ENCODE measurements around the gene IQSEC1. TPM values are rescaled to one million over a fixed set of nuclear protein-coding genes. Genes with fewer than 3 reads are reported as not detected.

The IQSEC1 gene
- polyA plus RNA-seq, 3 donors: 29.8 to 35.8 (median 35.5) TPM

DNA sequence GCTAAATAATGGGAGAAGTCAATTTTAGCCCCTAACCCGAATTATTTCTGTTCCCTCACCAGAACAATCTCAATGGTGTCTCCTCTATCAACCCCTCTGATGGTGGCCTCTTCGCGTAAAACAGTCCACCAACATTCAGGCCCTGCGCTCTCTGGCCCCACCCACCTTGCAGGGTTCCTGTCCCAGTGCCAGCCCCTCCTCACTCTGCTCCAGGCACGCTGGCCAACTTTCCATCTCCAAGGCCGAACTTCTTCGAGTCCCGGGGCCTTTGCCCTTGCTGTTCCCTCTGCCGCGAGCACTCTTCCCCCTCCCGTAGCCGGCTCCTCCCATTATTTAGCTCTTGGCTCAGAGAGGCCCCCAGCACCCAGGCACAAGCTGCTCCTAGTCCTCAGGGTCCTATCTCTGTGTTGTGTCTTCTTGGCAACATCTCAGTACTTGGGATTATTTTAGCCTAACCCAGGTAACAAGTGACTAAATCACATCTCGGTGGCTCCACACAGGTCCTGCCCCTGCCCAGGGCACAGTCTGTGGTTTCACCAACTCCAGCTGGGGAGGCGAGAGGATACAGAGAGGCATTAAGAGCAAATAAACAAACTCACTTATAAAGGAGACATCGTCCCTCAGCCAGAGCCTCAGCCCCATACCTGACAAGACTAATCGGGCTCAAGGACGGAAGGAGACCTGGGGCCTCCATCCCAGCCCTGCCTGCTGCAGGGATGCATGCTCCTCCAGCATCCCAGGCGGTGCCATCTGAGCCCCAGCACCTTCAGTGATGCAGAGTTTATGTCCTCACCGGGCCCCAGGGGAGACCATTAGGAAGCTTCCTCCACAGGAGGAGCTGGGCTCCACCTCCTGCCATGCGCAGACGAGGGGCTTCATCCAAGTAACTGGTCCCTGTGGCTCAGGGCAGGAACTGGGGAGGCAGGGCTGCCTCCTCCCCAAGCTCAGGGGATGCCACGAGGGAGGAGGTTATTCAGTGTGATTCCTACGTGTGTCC, 19.7 kb upstream of the IQSEC1 start:
- no peak for DNase-seq (ENCODE audit: extremely low read depth in 1 of 11, low read depth in 9 of 11, low spot score in 4 of 11)

DNA sequence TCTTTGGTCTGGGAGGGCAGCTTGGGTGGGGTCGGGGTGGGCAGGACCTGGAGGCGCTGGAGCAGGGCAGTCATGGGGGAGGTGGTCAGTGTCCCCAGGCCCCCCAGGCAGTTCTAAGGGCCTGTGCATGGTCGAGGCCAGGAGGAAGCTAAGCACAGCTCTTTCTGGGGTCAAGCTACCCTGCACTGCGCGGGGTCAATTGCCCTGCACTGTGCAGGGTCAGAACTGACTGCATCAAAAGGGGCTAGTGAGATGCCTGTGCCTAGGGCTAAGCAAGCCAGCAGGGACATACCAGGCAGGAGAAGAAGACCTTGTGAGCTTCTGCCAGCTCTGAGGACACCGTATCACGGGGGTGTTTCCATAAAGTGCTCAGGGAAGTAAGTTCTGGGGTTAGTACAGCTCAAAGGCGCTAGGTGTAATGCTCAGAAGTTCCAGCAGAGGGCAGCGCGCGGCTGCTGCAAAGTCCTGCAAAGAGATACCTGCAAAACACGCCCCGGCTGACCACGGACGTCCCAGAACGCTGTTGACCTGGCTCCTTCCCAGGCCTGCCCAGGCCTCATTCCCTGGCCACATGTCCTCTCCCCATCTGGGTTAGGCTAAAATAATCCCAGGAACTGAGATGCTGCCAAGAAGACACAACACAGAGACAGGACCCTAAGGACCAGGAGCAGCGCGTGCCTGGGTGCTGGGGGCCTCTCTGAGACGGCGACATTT, 18.8 kb upstream of the IQSEC1 start:
- peak in 7 of 11 donors; percentile 47 to 78 (median 61) for DNase-seq (ENCODE audit: extremely low read depth in 1 of 11, low read depth in 9 of 11, low spot score in 4 of 11)

DNA sequence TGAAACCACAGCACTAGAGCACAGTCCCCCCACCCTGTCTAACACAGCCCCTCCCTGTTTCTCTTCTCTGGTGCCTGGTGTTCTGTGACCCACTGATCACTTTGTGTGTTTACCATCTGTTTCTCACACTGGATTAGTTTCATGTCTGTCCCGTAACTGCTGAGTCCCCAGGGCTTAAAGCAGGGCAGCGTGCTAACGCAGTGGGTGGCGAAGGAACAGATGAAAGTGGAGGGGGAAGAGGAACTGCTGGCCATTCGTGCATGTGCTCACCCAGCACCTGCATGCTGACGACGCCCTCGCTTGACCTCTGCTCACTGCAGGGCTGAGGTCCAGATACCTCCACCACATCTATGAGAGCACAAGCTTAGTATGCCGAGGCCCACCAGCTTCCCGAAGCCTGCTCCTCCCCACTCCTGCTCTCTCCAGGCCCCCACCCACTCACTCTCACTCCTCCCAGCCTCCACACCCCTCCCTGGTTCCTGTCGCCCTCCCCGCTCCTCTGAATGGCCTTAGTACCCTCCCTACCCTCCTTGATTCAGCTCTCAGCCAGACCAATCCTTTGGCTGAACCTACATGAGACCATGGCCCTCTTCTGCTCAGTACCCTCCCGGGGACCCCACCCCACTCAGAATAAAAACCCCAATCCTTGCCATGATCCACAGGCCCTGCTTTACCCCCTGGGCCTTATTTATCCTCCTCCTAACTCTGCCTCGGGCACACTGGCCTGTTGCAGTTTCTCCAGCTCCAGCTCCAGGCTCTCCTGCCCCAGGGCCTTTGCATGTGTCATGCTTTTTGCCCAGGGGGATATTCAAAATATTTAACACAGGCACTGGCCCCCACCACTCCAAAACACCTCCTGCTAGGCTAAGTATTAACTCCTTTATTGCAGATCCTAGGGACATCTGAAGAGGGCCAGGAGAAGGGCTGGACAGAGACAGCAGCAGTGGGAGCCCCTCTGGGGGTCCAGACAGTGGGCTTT, 15.1 kb upstream of the IQSEC1 start:
- DNase-seq (ENCODE audit: extremely low read depth in 1 of 11, low read depth in 9 of 11, low spot score in 4 of 11): no peak

DNA sequence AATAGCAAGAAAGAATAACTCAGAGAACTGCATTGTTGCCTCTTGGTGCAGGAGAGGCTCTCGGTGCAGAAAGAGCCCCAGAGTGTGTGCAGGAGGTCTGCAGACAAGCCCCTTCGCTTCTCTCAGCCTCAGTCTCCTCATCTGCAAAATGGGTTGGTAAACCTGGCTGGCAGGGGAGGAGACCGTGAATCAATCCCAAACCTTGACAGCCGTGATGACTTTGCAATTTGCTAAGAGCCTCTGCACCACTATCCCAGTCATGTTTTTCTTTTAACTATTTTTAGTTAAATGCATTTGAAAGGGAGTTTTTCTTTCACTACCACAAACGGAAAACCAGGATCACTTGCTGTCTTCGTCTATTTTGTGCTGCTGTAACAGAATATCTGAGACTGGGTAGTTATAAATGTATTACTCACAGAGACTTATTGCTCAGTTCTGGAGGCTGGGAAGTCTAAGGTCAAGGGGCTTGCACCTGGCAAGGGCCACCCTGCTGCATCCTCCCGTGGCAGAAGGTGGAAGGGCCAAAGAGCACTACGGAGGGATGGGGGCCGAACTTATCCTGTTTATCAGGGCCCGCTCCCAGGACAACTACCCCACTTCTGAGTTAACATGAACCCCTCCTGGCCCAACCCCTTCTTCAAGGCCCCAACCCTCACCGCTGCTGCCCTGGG, 14.2 kb upstream of the IQSEC1 start:
- no peak for DNase-seq (ENCODE audit: extremely low read depth in 1 of 11, low read depth in 9 of 11, low spot score in 4 of 11)

DNA sequence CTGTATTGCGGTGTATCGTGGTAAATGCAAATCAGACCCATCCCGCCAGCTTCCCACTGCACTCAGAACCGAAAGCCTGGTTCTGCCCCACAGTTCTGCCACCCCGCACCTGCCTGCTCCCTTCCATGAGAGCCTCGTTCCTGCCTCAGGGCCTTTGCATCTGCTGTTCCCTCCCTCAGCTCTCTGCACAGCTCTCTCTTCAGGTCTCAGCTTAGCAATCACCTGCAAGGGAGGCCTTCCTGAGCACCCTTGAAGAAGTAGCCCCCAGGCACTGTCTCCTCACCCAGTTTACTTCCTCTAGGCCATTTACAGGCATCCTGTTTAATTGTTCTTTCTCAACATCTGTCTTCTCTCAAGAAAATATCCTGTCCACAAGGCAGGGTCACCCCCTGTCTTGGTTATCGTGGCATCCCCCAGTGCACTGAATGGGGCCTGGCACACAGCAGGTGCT, 13.3 kb upstream of the IQSEC1 start:
- no peak for DNase-seq (ENCODE audit: extremely low read depth in 1 of 11, low read depth in 9 of 11, low spot score in 4 of 11)

DNA sequence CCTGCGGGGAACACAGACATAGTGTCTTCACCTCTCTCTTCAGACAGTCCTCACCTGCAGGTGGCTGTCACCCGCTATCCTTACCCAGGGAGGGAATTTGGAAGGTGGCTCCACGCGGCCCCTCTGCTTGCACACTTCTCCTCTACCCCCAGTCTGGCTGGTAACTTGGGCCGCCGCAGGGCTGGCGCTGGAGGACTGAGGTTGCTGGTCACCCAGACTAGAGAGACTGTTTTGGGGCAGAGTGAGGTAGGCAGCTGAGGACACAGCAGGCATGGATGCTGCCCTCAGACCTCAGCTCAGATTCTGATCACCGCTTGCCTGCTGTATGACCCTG, 12.6 kb upstream of the IQSEC1 start:
- DNase-seq (ENCODE audit: extremely low read depth in 1 of 11, low read depth in 9 of 11, low spot score in 4 of 11): no peak

DNA sequence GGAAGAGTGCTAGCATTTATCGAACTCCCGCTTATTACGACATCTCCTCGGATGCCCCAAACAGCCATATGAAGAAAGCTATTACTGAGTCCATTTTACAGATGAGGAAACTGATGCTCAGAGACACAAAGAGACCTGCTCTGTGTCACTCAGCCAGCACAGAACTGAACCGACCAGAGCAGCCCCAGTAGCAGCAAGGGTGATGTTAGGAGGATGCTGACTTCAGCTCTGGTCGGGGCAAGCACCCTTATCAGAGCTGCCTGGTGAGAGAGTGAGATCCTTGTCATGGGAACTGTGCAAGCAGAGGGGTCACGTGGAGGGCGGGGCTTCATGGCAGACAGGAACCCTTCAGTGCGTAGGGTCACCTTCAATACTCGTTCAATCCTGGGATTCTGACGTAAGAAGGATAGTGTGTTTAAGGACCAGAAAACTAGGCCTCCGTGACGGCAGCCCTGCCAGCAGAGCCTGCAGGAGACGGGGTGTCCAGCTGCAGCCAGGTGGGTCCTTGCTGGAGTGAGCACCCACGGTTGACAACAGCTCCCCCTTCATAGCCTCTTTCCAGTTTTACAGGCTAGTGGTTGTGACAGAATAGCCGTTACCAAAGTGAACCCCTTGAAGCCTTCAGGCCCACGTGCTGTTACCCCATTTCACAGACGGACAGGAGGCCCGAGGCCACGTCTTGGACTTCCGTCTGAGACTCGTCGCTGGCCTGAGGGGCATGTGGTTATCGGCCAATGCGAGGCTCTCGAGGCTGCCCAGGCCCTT, 12.0 kb upstream of the IQSEC1 start:
- DNase-seq (ENCODE audit: extremely low read depth in 1 of 11, low read depth in 9 of 11, low spot score in 4 of 11): no peak

DNA sequence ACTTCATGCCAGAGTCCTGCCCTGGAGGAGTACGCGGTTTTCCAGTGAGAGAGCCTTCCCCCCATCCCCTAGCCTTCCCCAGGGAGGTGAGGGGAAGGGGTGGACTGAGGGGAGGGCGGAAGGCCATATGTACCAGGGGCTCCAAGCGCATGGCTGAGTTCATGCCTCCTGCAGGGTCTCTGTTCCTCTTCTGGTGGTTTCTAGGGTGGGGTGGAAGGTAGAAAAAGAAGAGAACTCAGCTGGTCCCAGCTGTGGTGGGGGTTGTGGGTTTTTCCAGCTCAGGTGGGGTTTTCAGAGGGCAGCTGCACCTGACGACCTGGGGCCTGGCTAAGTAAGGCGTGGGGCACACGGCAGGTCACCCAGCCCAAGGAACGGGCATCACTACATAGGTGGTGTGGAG, 10.7 kb upstream of the IQSEC1 start:
- no peak for DNase-seq (ENCODE audit: extremely low read depth in 1 of 11, low read depth in 9 of 11, low spot score in 4 of 11)

DNA sequence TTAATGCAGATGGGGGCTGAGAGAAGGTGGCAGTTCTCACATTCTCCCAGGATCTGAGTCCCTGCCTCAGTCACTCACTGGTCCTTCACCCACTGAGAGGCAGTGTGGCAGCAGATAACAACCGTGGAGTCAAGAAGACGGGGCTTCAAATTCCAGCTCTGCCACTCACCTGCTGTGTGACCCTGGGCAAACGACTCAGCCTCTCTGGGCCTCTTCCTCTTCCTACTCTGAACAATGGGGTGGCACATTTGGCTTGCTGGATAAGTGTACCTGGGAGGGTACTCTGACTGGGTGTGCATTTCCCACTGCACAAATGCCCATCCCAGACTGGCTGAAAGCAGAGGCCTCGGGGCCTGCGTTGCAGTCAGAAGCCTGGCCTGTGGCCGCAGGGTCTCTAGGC, 10.0 kb upstream of the IQSEC1 start:
- no peak for DNase-seq (ENCODE audit: extremely low read depth in 1 of 11, low read depth in 9 of 11, low spot score in 4 of 11)

DNA sequence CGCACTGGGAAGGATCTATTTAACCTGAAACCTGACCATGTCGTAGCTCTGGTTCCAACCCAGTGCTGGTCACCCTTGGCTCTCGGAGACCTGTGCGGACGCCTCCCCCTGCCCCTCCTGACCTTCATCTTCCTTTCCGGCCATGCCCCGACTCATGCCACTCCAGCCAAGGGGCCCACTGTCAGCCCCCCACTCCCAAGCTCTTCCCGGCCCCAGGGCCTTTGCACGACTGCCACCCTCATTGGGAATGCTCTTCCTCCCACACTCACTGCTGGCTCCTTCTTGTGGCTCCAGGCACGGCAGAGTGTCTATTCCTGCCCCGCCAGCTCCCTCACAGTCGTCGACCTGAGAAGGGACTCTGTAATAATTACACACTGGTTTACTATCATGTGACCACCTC, 9.4 kb upstream of the IQSEC1 start:
- no peak for DNase-seq (ENCODE audit: extremely low read depth in 1 of 11, low read depth in 9 of 11, low spot score in 4 of 11)

DNA sequence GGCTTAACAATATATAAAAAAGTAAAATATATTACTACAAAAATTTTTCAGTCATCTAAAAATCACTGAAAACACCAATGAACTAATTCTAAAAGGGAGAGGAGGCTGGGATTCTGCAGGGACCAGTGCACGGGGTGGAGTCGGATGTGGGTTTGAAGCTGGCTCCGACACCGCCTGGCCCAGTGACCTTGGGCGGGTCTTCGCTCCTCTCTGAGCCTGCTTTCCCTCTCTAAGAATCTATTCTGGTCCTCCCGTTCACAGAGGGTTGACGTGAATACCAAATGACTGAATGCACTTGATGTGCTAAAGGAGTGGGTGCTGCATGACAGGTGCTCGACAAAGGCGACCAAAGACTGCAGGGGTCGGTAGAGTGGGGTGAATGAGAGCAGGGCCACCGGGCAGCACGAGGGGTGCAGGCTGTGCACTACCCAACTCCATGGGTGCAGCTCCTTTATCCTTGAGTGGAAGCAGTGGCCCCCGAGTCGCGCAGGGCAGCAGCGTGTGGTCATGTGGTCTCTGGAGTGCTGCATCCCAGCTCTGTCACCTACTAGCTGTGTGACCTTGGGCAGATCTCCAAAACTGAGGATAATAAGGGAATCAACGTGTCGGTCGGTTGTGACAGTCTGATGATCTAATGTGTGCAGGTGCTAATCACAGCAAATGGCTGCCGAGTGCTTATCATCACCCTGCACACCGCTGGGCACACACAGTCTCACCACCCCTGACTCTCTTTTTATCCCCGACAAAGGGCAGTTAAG, 8.6 kb upstream of the IQSEC1 start:
- DNase-seq (ENCODE audit: extremely low read depth in 1 of 11, low read depth in 9 of 11, low spot score in 4 of 11): no peak

DNA sequence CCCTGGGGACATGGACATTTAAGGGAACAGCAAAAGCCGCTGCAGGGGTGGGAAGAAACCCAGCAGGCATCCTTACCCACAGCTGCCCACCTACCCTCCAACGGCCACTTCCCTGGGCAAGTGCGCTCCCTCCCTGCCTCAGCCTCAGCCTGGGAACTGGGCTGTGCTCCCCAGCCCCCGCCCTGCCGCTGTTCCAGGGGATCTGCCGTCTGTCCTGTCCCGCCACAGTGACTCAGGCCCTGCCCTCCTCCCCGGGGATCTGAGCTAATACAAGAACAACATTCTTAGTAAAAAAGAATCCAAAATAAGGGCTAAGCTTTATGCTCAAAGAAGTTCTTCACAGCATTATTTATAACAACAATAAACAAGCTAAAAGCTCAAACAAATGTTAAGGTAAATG, 7.4 kb upstream of the IQSEC1 start:
- DNase-seq (ENCODE audit: extremely low read depth in 1 of 11, low read depth in 9 of 11, low spot score in 4 of 11): no peak

DNA sequence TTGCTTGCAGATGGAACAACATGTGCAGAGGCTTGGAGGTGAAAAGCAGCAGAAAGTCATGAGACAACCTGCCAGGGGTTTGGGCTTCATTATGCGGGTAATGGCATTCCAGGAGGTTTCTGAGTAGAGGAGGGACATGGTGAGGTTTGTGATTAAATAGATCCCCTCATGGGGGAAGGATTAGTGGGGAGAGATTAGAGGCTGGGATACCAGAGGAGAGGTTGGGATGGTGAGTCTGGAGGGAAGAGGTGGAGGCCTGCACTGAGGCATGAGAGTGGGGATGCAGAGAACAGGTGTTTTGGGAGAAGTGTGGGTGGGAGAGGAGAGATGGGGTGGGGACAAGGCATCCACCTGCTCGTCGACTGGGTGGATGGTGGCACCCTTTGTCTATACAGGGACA, 6.8 kb upstream of the IQSEC1 start:
- no peak for DNase-seq (ENCODE audit: extremely low read depth in 1 of 11, low read depth in 9 of 11, low spot score in 4 of 11)

DNA sequence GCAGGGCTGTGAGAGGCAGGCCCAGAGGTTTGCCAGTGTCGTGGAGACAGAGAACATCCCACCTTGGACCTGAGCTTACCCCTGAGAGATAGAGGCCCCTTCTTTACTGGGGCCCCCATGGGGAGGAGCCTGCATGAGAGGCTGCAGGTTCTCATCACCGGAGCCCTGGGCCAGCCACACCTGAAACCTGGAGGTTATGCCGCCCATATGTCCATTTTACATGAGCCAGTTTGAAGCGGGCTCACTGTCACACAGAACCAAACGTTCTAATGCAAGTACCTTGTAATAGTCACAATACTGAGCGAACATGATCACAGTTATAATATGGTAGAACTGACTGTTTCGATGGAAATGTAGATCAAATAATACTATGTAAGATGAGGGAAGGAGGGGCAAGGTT, 6.3 kb upstream of the IQSEC1 start:
- no peak for DNase-seq (ENCODE audit: extremely low read depth in 1 of 11, low read depth in 9 of 11, low spot score in 4 of 11)

DNA sequence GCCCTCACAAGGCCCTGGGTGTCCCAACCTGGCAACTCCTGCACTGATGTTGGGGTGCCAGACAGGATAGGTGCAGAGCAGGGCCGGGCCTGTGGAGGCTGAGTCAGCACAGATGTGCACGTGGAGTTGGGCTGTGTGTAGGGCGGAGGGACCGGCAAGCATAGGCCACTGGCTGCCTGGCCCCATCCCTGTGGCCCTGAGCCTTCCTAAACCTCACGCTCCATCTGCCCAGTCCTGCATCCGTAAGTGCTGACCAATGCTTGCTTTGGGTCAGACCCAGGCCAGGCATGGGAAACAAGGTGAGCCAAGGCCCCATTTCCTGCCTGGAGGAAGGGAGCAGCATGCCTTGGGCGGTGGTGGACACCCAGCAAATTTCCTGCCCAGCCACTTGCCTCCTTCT, 5.8 kb upstream of the IQSEC1 start:
- no peak for DNase-seq (ENCODE audit: extremely low read depth in 1 of 11, low read depth in 9 of 11, low spot score in 4 of 11)

DNA sequence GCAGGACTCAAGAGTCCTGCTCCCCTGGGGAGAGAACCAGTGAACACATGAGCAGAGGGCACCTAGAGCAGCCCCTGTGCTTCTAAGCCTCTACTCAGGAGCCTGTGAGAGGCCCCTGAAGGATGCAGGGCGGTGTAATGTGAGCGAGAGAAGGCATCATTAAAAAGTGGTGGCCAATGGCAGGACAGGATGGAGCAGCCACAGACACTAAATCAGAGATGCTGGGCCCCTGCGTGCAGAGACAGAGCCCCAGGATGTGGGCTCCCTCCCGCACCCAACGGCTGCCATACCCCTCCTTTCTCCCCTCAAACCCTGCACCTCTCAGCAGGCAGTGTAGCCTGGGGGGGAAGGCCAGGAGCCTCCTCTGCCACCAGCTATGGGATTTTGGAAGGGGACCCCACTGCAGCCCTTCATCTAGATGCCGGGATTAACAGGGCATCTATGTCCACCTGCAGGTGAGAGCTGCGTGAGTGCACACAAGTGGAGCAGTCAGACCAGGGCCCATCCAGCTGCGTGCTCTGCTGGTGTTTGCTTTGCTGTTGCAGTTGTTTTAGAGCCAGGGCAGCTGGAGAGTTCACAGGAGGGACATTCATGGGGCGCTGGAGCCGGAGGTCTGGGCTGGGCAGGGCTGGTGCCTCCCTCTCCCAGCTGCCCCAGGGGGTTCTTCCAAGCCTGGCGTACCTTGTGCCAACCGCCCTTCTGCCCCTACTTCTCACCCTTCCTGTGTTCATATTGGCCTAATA, 5.1 kb upstream of the IQSEC1 start:
- DNase-seq (ENCODE audit: extremely low read depth in 1 of 11, low read depth in 9 of 11, low spot score in 4 of 11): no peak

All from renal cortex interstitium (tissue), 11 donors.